Stimulated activated naive B cell treated with anti-CD40 and anti-IgM and Interleukin-4, amounts not matched to agents 10 μg/mL and 1 μg/mL and 100 μg/mL, for 72 hours (primary cell): ENCODE results near the gene AP2A1.

Source experiments
- ATAC-seq, 2 donors: fragments of 150-1000 bp; cut with Tn5 transposase; replicated peaks; 2 replicates each; pipeline ENCODE4 v1.10.0; 2021; ENCODE audit warnings: moderate library complexity in 1 of 2
- DNase-seq: peaks from one replicate; pipeline ENCODE4 v3.0.0; 2021
- H3K27ac Mint-ChIP-seq: one replicate; pipeline ENCODE4 v1.8.0; 2022; ENCODE audit warnings: mild to moderate bottlenecking, mixed read lengths
- H3K27me3 Mint-ChIP-seq, 2 donors: one replicate each; pipeline ENCODE4 v1.8.0; 2022; ENCODE audit warnings: mixed read lengths in 2 of 2
- H3K36me3 Mint-ChIP-seq, 2 donors: one replicate each; pipeline ENCODE4 v1.8.0; 2022; ENCODE audit warnings: mixed read lengths in 2 of 2, mild to moderate bottlenecking in 1 of 2
- H3K4me1 Mint-ChIP-seq, 2 donors: one replicate each; pipeline ENCODE4 v1.8.0; 2022; ENCODE audit warnings: mixed read lengths in 2 of 2, mild to moderate bottlenecking in 1 of 2
- H3K4me3 Mint-ChIP-seq, 2 donors: one replicate each; pipeline ENCODE4 v1.8.0; 2022; ENCODE audit warnings: mild to moderate bottlenecking in 2 of 2, mixed read lengths in 2 of 2, moderate library complexity in 1 of 2
- H3K9me3 Mint-ChIP-seq, 2 donors: one replicate each; pipeline ENCODE4 v1.8.0; 2022; ENCODE audit warnings: mixed read lengths in 2 of 2, mild to moderate bottlenecking in 1 of 2

The AP2A1 gene

DNA sequence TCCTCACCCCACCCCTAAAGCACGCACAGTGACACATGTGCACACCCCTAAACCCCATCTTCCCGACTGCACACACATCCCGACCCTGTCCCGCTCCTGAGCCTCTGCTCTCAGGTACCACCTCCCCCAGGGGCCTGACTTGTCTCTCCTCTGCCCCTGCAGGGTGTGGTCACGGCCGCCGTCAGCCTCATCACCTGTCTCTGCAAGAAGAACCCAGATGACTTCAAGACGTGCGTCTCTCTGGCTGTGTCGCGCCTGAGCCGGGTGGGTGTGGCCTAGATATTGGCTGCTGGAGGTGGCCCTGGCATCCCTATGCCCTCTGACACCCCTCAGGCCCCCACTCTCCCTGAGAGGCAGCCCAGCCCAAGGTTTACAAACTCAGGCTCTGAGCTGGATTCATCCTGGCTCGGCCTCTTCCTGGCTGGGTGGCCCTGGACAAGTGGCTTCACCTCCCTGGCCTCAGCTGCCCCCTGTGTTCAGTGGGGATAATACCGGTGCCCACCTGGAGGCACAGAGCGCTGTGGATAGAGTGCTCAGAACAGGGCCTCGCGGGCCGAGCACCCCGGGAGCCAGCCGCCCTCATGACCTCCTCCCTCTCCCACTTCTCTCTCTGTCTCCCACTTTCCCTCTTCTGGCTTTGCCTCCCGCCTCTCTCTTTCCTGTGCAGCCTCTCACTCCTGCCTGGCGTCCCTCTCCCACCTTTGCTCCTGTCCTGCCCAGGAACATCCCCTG is 26.2 kb downstream of the AP2A1 start:
- peak overlapping the region; percentile 65 for H3K27ac Mint-ChIP-seq
- H3K4me3 Mint-ChIP-seq = no peak overlapping the region
- DNase-seq = no peak
- no peak for ATAC-seq
- H3K9me3 Mint-ChIP-seq = no peaks in the 10 kb centered on the region
- H3K36me3 Mint-ChIP-seq = peaks cover 53 to 73% of the 10 kb centered on the region in 2 donors
- no peaks in the 10 kb centered on the region for H3K27me3 Mint-ChIP-seq
- H3K4me1 Mint-ChIP-seq = peaks cover 4 to 6% of the 10 kb centered on the region in 2 donors

DNA sequence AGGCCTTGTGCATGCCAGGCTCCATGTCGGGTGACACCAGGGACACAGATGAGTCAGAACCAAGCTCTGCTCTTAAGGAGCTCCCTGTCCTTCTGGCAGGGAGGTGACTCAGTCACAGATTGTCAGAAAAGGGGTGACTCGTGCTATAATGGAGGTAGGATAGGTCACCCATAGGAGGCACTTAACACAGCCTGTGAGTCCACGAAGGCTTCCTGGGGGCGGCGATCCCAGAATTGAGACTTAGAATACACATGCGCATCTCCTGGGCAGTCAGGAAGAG is 26.7 kb downstream of the AP2A1 start:
- Mint-ChIP-seq H3K27ac (peak overlapping the region; percentile 65), H3K27me3 (no peaks in the 10 kb centered on the region), H3K36me3 (peaks cover 54 to 73% of the 10 kb centered on the region in 2 donors), H3K9me3 (no peaks in the 10 kb centered on the region), H3K4me3 (no peak overlapping the region), H3K4me1 (peaks cover 4 to 6% of the 10 kb centered on the region in 2 donors)
- peak; percentile 50 to 55 for ATAC-seq
- no peak for DNase-seq

DNA sequence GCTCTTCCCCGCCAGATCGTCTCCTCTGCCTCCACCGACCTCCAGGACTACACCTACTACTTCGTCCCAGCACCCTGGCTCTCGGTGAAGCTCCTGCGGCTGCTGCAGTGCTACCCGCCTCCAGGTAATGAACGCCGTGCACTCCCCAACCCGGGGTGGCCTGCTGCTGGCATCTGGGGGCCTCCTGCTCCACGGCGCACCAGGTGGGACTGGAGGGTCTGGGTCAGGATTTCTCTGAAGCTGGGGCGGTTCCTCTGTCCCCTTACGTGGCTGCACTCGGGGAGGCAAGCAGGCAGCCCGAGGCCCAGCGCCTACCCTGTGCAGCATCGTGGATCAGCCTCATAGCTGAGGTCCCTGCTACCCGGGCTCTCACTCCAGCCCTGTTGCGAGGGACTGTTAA is 28.8 kb downstream of the AP2A1 start:
- Mint-ChIP-seq H3K27me3 (no peaks in the 10 kb centered on the region), H3K9me3 (no peaks in the 10 kb centered on the region), H3K4me1 (peaks cover 4 to 6% of the 10 kb centered on the region in 2 donors), H3K36me3 (peaks cover 64 to 73% of the 10 kb centered on the region in 2 donors), H3K27ac (no peak overlapping the region), H3K4me3 (no peak overlapping the region)
- DNase-seq (no peak), ATAC-seq (no peak)

DNA sequence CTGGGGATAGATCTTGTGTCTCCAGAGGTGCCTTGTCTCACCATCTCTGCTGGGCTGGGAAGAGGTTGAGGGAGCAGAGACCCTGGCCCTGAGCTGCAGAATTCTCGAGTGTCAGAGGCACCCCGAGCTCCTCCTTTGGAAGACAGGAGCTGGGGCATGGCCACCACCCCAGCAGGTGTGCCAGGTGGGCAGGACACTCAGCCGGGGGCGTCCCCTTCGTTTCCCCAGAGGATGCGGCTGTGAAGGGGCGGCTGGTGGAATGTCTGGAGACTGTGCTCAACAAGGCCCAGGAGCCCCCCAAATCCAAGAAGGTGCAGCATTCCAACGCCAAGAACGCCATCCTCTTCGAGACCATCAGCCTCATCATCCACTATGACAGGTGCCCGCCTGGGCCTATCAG is 31.8 kb downstream of the AP2A1 start:
- H3K4me3 Mint-ChIP-seq = no peak overlapping the region

DNA sequence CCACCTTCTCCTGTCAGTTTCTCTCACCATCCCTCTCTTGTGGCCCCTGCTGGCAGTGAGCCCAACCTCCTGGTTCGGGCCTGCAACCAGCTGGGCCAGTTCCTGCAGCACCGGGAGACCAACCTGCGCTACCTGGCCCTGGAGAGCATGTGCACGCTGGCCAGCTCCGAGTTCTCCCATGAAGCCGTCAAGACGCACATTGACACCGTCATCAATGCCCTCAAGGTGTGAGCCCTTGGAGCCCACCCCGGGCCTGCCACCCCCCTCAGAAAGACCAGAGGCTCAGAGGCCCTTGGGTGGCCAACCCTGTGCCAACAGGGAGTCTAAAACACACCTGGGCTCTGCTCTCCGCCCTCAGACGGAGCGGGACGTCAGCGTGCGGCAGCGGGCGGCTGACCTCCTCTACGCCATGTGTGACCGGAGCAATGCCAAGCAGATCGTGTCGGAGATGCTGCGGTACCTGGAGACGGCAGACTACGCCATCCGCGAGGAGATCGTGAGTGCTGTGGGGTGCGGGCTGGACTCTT is 32.5 kb downstream of the AP2A1 start:
- no peak overlapping the region for H3K4me3 Mint-ChIP-seq
- no peaks in the 10 kb centered on the region for H3K4me1 Mint-ChIP-seq
- ATAC-seq (no peak), DNase-seq (no peak)
- no peaks in the 10 kb centered on the region for H3K9me3 Mint-ChIP-seq
- H3K27me3 Mint-ChIP-seq = no peaks in the 10 kb centered on the region
- H3K27ac Mint-ChIP-seq = no peak overlapping the region
- H3K36me3 Mint-ChIP-seq = peaks cover 63 to 70% of the 10 kb centered on the region in 2 donors

More for the DNA sequence above, 31.8 kb downstream of the AP2A1 start:
- DNase-seq = no peak
- Mint-ChIP-seq H3K4me1 (peaks cover under 1% of the 10 kb centered on the region in 2 donors), H3K9me3 (no peaks in the 10 kb centered on the region), H3K27ac (no peak overlapping the region), H3K27me3 (no peaks in the 10 kb centered on the region), H3K36me3 (peaks cover 60 to 71% of the 10 kb centered on the region in 2 donors)
- ATAC-seq = no peak

DNA sequence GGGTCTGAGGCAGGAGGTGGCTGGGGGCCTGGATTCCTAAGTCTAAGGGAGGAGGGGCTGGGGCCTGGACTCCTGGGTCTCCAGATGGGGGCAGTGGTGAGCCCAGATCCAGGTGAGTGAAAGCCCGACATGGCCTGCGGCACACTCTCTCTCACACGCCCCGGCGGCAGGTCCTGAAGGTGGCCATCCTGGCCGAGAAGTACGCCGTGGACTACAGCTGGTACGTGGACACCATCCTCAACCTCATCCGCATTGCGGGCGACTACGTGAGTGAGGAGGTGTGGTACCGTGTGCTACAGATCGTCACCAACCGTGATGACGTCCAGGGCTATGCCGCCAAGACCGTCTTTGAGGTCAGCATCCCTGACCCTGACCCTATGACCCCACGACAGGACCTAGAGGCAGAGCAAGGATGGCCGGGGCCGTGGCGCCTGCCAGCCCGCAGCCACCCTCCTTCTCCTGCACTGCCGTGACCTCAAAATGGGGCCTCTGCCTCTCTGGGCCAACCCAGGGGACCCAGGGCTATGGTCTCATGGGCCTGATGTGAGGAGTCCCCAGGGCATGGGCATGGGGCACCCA is 33.1 kb downstream of the AP2A1 start:
- H3K27me3 Mint-ChIP-seq = no peaks in the 10 kb centered on the region
- no peaks in the 10 kb centered on the region for H3K9me3 Mint-ChIP-seq
- peak in 1 of 2 donors; percentile 33 for ATAC-seq
- no peak overlapping the region for H3K27ac Mint-ChIP-seq
- no peak overlapping the region for H3K4me3 Mint-ChIP-seq
- H3K4me1 Mint-ChIP-seq = no peaks in the 10 kb centered on the region
- peaks cover 61 to 64% of the 10 kb centered on the region in 2 donors for H3K36me3 Mint-ChIP-seq
- DNase-seq = no peak

DNA sequence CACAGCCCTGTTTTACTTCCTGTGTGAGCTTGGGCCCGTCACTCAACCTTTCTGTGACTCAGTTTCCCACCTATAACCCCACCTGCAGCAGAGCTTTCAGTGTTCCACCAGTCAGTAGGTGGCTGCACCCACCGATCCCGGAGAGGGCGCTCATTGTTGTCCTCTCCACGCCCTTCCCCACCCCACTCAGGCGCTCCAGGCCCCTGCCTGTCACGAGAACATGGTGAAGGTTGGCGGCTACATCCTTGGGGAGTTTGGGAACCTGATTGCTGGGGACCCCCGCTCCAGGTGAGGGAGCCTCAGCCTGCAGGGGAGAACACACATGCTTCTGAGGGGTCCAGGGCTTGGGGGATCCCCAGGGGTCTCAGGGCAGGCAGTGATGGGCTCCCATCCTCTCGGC is 34.0 kb downstream of the AP2A1 start:
- H3K27me3 Mint-ChIP-seq = no peaks in the 10 kb centered on the region
- no peak overlapping the region for H3K27ac Mint-ChIP-seq
- no peaks in the 10 kb centered on the region for H3K9me3 Mint-ChIP-seq
- H3K4me1 Mint-ChIP-seq = no peaks in the 10 kb centered on the region
- no peak for ATAC-seq
- DNase-seq = no peak
- no peak overlapping the region for H3K4me3 Mint-ChIP-seq
- H3K36me3 Mint-ChIP-seq = peaks cover 52 to 55% of the 10 kb centered on the region in 2 donors

DNA sequence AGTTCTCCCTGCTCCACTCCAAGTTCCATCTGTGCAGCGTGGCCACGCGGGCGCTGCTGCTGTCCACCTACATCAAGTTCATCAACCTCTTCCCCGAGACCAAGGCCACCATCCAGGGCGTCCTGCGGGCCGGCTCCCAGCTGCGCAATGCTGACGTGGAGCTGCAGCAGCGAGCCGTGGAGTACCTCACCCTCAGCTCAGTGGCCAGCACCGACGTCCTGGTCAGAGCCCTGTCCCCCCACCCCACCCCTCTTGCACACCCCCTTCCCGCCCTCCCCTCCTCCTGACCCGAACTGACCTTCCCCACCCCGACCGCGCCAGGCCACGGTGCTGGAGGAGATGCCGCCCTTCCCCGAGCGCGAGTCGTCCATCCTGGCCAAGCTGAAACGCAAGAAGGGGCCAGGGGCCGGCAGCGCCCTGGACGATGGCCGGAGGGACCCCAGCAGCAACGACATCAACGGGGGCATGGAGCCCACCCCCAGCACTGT is 34.6 kb downstream of the AP2A1 start:
- H3K36me3 Mint-ChIP-seq = peaks cover 52 to 57% of the 10 kb centered on the region in 2 donors
- H3K9me3 Mint-ChIP-seq = no peaks in the 10 kb centered on the region
- H3K4me3 Mint-ChIP-seq = no peak overlapping the region
- no peak overlapping the region for H3K27ac Mint-ChIP-seq
- DNase-seq = no peak
- peaks cover 0 to 2% of the 10 kb centered on the region in 2 donors for H3K4me1 Mint-ChIP-seq
- no peaks in the 10 kb centered on the region for H3K27me3 Mint-ChIP-seq
- no peak for ATAC-seq

DNA sequence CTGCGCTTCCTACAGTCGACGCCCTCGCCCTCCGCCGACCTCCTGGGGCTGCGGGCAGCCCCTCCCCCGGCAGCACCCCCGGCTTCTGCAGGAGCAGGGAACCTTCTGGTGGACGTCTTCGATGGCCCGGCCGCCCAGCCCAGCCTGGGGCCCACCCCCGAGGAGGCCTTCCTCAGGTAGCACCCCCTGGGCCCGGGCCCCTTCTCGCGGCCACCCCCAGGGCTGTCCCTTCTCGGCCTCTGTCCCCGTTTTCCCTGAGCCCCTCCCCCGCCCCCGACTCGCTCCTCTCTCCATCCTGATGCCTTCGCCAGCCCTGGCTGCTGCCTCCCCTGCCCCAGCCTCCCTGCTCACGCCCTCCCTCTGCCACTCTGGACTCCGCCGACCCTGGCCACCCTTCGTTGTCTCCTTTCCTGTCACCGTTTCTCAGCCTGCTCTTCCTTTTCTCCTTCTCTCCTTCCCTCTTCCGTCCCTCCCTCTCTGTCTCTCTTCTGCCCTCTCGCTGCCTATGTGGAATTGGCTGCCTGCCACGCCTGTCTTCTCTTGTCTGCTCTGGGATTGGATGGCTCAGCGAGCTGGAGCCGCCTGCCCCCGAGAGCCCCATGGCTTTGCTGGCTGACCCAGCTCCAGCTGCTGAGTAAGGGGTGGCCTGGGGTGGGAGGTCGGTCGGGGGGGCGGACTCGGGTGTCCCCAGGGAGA is 35.3 kb downstream of the AP2A1 start:
- no peak for ATAC-seq
- Mint-ChIP-seq H3K27ac (no peak overlapping the region), H3K27me3 (no peaks in the 10 kb centered on the region), H3K36me3 (peaks cover 52 to 53% of the 10 kb centered on the region in 2 donors), H3K4me3 (no peak overlapping the region), H3K4me1 (peaks cover 2 to 4% of the 10 kb centered on the region in 2 donors), H3K9me3 (no peaks in the 10 kb centered on the region)
- DNase-seq = no peak

DNA sequence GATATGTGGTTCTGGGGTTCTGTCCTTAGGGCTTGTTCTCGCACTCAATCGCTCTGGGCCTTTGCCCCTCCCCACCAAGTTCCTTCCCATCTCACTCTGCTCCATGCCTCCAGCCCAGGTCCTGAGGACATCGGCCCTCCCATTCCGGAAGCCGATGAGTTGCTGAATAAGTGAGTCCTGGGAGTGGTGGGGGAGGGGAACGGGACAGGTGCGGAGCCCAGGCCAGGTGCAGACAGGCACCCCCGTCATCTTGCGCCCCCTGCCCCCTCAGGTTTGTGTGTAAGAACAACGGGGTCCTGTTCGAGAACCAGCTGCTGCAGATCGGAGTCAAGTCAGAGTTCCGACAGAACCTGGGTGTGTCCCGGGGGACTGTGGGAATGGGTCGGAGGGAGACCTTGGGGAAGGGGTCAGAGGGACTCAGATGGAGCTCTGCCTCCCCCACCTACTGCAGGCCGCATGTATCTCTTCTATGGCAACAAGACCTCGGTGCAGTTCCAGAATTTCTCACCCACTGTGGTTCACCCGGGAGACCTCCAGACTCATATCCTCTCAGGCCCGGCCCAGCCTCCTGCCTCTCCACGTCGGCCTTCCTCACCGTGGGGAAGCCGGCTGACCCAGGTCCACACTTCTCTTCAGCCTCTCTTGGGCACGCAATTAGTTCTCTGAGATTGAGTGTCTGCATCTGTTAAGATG is 36.2 kb downstream of the AP2A1 start:
- Mint-ChIP-seq H3K27ac (peak overlapping the region; percentile 73), H3K36me3 (peaks cover 54% of the 10 kb centered on the region in 2 donors), H3K4me3 (no peak overlapping the region), H3K4me1 (peaks cover 9 to 10% of the 10 kb centered on the region in 2 donors), H3K9me3 (no peaks in the 10 kb centered on the region), H3K27me3 (no peaks in the 10 kb centered on the region)
- no peak for ATAC-seq
- no peak for DNase-seq

DNA sequence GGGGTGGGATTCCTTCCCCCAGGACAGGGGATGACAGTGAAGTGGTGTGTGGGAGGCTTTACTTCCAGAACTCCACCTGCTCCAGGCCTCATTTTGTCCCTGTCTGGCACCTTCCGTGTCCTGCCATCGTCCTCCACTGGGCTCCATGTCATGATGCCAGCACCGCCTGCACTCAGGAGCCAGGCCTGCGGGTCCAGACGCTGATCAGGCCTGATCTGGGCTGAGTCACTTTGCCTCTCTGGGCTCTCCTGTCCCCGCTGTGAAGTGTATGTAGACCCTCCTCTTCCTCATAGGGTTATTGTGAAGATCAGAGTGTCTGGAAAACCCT is 36.7 kb downstream of the AP2A1 start:
- Mint-ChIP-seq H3K27ac (peak overlapping the region; percentile 73), H3K36me3 (peaks cover 50% of the 10 kb centered on the region in 2 donors), H3K4me3 (no peak overlapping the region), H3K4me1 (peaks cover 13 to 16% of the 10 kb centered on the region in 2 donors), H3K9me3 (no peaks in the 10 kb centered on the region), H3K27me3 (no peaks in the 10 kb centered on the region)
- DNase-seq (no peak), ATAC-seq (no peak)

DNA sequence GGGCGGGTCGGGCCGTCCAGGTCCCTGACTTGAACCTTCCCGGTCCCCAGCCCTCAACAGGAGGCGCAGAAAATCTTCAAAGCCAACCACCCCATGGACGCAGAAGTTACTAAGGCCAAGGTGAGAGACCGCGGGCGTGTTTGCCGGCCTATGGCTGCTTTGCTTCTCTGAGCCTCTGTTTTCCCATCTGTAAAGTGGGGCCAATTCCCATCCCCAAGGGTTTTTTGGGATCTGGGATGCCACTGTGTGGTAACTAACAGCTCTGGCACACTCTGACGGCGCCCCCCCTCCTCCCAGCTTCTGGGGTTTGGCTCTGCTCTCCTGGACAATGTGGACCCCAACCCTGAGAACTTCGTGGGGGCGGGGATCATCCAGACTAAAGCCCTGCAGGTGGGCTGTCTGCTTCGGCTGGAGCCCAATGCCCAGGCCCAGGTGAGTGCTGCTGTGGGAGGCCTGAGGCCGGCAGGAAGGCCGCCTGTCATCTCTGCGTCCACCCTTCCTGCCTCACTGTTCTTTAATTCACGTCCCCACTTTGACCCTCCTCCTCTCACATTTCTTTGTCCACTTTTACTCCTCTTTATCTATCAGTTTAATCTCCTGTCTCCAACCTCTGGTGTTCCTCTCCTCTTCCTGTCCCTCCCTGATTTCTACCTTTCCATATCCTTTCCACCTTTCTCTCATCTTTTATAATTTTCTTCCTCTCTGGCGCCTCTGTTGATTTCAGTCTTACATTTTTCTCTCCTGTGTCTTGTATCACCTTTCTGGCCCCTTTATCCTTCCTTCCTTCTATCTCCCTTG is 39.2 kb downstream of the AP2A1 start:
- Mint-ChIP-seq H3K36me3 (peaks cover 29 to 39% of the 10 kb centered on the region in 2 donors), H3K4me1 (peaks cover 26 to 35% of the 10 kb centered on the region in 2 donors), H3K27me3 (no peaks in the 10 kb centered on the region), H3K27ac (peak overlapping the region; percentile 7), H3K9me3 (no peaks in the 10 kb centered on the region), H3K4me3 (no peak overlapping the region)
- ATAC-seq (no peak), DNase-seq (no peak)

DNA sequence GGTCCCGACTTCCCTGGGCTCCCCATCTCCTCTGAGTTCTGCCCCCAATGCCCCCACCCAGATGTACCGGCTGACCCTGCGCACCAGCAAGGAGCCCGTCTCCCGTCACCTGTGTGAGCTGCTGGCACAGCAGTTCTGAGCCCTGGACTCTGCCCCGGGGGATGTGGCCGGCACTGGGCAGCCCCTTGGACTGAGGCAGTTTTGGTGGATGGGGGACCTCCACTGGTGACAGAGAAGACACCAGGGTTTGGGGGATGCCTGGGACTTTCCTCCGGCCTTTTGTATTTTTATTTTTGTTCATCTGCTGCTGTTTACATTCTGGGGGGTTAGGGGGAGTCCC is 39.8 kb downstream of the AP2A1 start:
- no peak for ATAC-seq
- Mint-ChIP-seq H3K27me3 (no peaks in the 10 kb centered on the region), H3K36me3 (peaks cover 29 to 34% of the 10 kb centered on the region in 2 donors), H3K27ac (peak overlapping the region; percentile 10), H3K9me3 (no peaks in the 10 kb centered on the region), H3K4me1 (peaks cover 26 to 41% of the 10 kb centered on the region in 2 donors), H3K4me3 (no peak overlapping the region)
- DNase-seq = no peak
